Calu3 (cell line): ENCODE measurements around the gene TTC28. TPM values are rescaled to one million over a fixed set of nuclear protein-coding genes. Genes with fewer than 3 reads are reported as not detected.

ENCODE experiments used
- BruUV-seq: library from RNA; stranded (reverse); fragments of 400-500 nt; replicated peaks from 2 replicates; lab custom pipeline; 2021; lab: Mats Ljungman, UMichigan
- CTCF ChIA-PET: fragments of 300-600 bp; sonication (Branson Sonifier 250); formaldehyde crosslinking; loops from one replicate; lab custom pipeline; 2022; ENCODE audit warnings: antibody characterized with exemption; lab: Charles Lee
- DNase-seq: peaks from one replicate; pipeline ENCODE4 v3.0.0; 2022
- H3K27ac Mint-ChIP-seq: one replicate; pipeline ENCODE4 v1.8.0; 2022; ENCODE audit warnings: mixed read lengths; ENCODE audit not compliant: unreplicated experiment
- H3K27me3 Mint-ChIP-seq: one replicate; pipeline ENCODE4 v1.8.0; 2022; ENCODE audit warnings: mixed read lengths; ENCODE audit not compliant: unreplicated experiment
- H3K36me3 Mint-ChIP-seq: one replicate; pipeline ENCODE4 v1.8.0; 2022; ENCODE audit warnings: mild to moderate bottlenecking, moderate library complexity, mixed read lengths; ENCODE audit not compliant: insufficient read depth, unreplicated experiment
- H3K4me1 Mint-ChIP-seq: one replicate; pipeline ENCODE4 v1.8.0; 2022; ENCODE audit warnings: mild to moderate bottlenecking, low read depth, mixed read lengths; ENCODE audit not compliant: unreplicated experiment
- H3K4me3 Mint-ChIP-seq: one replicate; pipeline ENCODE4 v1.8.0; 2022; ENCODE audit warnings: mild to moderate bottlenecking, low read depth, moderate library complexity, mixed read lengths; ENCODE audit not compliant: unreplicated experiment
- H3K9me3 Mint-ChIP-seq: one replicate; pipeline ENCODE4 v1.8.0; 2022; ENCODE audit warnings: low read depth, mixed read lengths; ENCODE audit not compliant: unreplicated experiment
- intact Hi-C: fragments of 100-400 bp; cut with micrococcal nuclease; formaldehyde crosslinking; loops from one replicate; pipeline ENCODE4 v1.10.0; 2022; ENCODE audit not compliant: unreplicated experiment
- total RNA-seq: library from RNA; stranded (reverse); gene quantifications from 2 replicates; pipeline ENCODE4 v1.2.3, GENCODE V29; 2022
- TF ChIP-seq, protein P1 (sequence below): fragments of 200-600 bp; IDR thresholded peaks from one replicate; pipeline ENCODE4 v1.8.0; 2022; ENCODE audit warnings: antibody characterized with exemption; ENCODE audit not compliant: unreplicated experiment

Gene TTC28
- total RNA-seq, 1 experiment from 2014 or later = 5.2 TPM

DNA sequence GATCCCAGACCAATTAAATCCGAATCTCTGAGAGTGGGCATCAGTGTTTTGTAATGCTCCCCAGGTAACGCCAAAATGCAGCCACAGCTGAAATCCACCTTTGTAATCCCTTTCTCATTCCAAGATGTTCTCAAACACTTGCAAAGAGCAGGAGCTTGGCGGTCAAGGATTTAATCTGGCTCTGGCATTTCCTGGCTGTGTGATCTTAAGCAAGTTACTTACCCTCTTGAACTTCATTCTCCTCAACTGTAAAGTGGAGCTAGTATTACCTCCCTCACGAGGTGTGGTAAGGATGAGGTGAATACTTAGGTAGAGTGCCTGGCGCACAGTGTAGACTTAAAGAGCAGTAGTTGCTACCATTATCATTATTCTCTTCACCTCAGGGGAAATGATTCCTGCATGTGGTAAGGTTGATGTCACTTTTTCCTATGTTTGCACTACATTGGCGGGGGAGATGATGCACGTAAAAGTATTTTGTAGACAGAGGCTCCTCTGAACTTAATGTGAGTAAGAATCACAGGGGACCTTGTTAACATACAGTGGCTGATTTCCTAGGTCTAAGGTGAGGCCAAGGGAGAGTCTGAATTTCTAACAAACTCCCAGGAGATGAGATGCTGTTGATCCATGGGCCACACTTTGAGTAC, 550.2 kb downstream of the TTC28 start:
- CTCF ChIA-PET = interaction anchor here (1.5 kb wide), 1 partner anchor 20 kb away, joined by 3 read pairs; no protein-coding TSS in a partner anchor
- BruUV-seq = no TSS peak
- peaks cover 20% of the 10 kb centered on the region for H3K27me3 Mint-ChIP-seq
- H3K4me3 Mint-ChIP-seq = no peak overlapping the region
- H3K27ac Mint-ChIP-seq = no peak overlapping the region
- no peaks in the 10 kb centered on the region for H3K4me1 Mint-ChIP-seq
- intact Hi-C loops = no loop called here
- DNase-seq = no peak
- no peaks in the 10 kb centered on the region for H3K36me3 Mint-ChIP-seq
- TF ChIP-seq, protein P1, sequence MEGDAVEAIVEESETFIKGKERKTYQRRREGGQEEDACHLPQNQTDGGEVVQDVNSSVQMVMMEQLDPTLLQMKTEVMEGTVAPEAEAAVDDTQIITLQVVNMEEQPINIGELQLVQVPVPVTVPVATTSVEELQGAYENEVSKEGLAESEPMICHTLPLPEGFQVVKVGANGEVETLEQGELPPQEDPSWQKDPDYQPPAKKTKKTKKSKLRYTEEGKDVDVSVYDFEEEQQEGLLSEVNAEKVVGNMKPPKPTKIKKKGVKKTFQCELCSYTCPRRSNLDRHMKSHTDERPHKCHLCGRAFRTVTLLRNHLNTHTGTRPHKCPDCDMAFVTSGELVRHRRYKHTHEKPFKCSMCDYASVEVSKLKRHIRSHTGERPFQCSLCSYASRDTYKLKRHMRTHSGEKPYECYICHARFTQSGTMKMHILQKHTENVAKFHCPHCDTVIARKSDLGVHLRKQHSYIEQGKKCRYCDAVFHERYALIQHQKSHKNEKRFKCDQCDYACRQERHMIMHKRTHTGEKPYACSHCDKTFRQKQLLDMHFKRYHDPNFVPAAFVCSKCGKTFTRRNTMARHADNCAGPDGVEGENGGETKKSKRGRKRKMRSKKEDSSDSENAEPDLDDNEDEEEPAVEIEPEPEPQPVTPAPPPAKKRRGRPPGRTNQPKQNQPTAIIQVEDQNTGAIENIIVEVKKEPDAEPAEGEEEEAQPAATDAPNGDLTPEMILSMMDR = no peak
- H3K9me3 Mint-ChIP-seq = no peaks in the 10 kb centered on the region

DNA sequence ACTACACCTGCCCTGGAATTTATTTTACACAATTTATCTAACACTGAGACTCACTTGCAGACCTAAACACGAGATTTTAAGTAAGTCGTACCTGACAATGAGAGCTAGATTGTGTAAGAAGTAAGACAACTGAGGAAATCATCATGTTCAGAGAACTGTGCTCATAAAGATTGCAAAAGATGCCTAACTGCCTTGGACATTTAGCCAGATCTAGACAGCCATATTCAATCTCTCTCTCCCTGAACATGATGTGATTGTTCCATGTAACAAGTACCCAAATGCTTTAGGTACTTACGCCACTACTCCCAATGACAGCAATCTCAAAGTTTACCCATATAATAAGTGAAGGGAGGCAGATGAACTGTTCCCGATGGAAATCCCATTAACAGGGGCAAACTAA, 550.8 kb downstream of the TTC28 start:
- intact Hi-C loops = no loop called here
- CTCF ChIA-PET = interaction anchor here (1.5 kb wide), 1 partner anchor 20 kb away, joined by 3 read pairs; no protein-coding TSS in a partner anchor
- Mint-ChIP-seq H3K27ac (no peak overlapping the region), H3K36me3 (no peaks in the 10 kb centered on the region), H3K9me3 (no peaks in the 10 kb centered on the region), H3K4me3 (no peak overlapping the region), H3K4me1 (no peaks in the 10 kb centered on the region), H3K27me3 (peaks cover 20% of the 10 kb centered on the region)
- DNase-seq = no peak
- BruUV-seq = no TSS peak
- TF ChIP-seq, protein P1 = no peak

DNA sequence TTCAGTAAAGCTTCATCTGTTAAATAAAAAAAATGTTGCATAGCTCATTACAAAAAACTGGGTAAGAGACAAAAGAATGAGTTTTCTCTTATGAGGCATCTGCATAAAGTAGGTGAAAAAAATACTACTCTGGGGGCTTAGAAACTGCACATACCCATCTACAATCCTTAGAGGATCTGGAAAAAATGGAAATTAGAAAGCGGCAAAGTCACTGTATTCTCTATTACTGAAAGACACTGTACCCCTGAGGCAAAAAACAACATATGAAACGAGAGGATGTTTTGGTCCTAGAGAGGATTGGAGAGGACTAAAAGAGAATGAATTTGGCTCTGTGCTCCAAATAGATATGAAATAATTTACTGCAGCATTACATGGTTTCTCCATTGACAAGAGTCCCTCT, 553.8 kb downstream of the TTC28 start:
- Mint-ChIP-seq H3K4me1 (no peaks in the 10 kb centered on the region), H3K27ac (no peak overlapping the region), H3K4me3 (no peak overlapping the region), H3K36me3 (no peaks in the 10 kb centered on the region), H3K9me3 (no peaks in the 10 kb centered on the region), H3K27me3 (peaks cover 27% of the 10 kb centered on the region)
- BruUV-seq = no TSS peak
- no peak for DNase-seq
- CTCF ChIA-PET = no interaction called here
- TF ChIP-seq, protein P1 = no peak
- intact Hi-C loops = no loop called here

DNA sequence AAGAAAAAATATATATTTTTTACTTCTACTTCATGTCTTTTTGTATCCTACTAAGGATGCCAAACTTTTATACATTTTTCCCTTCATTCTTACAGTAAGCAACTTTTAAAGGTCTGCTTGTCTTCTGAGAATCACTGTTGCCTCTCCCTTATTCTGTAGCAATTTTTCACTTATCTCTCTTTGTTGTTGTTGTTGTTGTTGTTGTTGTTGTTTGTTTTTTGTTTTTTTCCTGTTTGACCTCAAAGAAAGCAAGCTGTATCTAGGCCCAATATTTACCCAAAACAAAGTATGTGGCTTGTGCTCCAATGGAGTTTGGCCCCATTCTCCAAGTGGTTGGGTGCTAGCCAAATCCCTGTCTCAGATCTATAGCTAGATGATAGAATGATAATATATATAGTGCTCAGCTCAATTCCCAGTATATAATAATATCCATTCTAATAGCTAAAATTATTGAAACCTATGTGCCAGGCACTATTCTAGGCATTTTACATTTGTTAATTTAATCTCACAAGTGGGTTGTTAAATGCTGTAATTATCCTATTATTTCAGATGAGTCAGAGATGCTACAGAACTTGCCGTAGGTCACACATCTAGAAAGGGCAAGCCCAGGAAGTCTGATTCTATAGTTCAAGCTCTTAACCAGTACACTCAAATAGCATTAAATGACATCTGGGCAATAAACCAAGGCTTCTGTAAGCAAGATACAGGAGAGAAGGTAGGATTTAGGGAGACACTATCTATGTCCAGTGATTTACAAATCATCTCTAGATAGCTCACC, 555.5 kb downstream of the TTC28 start:
- H3K36me3 Mint-ChIP-seq = no peaks in the 10 kb centered on the region
- no peaks in the 10 kb centered on the region for H3K9me3 Mint-ChIP-seq
- BruUV-seq = no TSS peak
- TF ChIP-seq, protein P1 = no peak
- CTCF ChIA-PET = interaction anchor here (1.1 kb wide), 1 partner anchor 12 kb away, joined by 6 read pairs; no protein-coding TSS in a partner anchor
- H3K27ac Mint-ChIP-seq = no peak overlapping the region
- no peak for DNase-seq
- H3K4me1 Mint-ChIP-seq = no peaks in the 10 kb centered on the region
- no peak overlapping the region for H3K4me3 Mint-ChIP-seq
- intact Hi-C loops = no loop called here
- peaks cover 22% of the 10 kb centered on the region for H3K27me3 Mint-ChIP-seq
